ENCODE measurements around the gene TLE3. TPM values are rescaled to one million over a fixed set of nuclear protein-coding genes. Genes with fewer than 3 reads are reported as not detected.

TLE3 gene
- total RNA-seq, 1 donor from 2014 or later = 45.4 TPM

DNA sequence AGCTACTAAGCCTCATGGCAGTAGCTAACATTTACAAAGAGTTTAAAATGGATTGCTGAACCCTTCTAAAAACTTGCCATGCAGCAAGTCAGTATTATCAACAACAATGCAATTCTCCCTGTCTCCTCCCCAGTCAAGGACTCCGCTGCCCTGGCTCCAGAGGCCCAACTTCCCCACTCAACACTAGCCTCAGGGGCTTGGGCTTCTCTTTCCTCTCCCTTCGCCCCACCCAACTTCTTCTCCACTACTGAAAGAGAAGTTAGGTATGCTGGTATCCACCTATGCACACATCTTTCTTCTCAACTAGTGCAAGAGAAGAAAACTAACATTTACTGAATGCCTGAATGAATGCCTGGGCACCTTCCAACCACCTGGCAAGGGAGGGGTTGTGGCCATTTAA lies 30.7 kb downstream of the TLE3 start:
- FAIRE-seq (no peak), DNase-seq (ENCODE audit: low read depth) (no peak)
- H3K4me2 ChIP-seq (ENCODE audit: low read length) = no peak overlapping the region
- peaks cover 10% of the 10 kb centered on the region for H3K4me1 ChIP-seq (ENCODE audit: insufficient read depth, low read length)
- H3K27ac ChIP-seq (ENCODE audit: low read depth, low read length) = no peak overlapping the region
- no peak overlapping the region for H3K4me3 Mint-ChIP-seq (ENCODE audit: unreplicated experiment)
- TF ChIP-seq, protein P1, sequence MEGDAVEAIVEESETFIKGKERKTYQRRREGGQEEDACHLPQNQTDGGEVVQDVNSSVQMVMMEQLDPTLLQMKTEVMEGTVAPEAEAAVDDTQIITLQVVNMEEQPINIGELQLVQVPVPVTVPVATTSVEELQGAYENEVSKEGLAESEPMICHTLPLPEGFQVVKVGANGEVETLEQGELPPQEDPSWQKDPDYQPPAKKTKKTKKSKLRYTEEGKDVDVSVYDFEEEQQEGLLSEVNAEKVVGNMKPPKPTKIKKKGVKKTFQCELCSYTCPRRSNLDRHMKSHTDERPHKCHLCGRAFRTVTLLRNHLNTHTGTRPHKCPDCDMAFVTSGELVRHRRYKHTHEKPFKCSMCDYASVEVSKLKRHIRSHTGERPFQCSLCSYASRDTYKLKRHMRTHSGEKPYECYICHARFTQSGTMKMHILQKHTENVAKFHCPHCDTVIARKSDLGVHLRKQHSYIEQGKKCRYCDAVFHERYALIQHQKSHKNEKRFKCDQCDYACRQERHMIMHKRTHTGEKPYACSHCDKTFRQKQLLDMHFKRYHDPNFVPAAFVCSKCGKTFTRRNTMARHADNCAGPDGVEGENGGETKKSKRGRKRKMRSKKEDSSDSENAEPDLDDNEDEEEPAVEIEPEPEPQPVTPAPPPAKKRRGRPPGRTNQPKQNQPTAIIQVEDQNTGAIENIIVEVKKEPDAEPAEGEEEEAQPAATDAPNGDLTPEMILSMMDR (IDR thresholded peaks at IDR 0.05; ENCODE audit: insufficient read depth, low read depth, low read length) = no peak
- H3K36me3 ChIP-seq (ENCODE audit: insufficient read depth, low read length) = peaks cover 27% of the 10 kb centered on the region
- peaks cover 3% of the 10 kb centered on the region for H3K9me3 Mint-ChIP-seq (ENCODE audit: unreplicated experiment)
- peaks cover 3% of the 10 kb centered on the region for H3K4me1 Mint-ChIP-seq (ENCODE audit: low read depth, unreplicated experiment)
- H3K27ac Mint-ChIP-seq (ENCODE audit: unreplicated experiment) = no peak overlapping the region
- H3K27me3 ChIP-seq (ENCODE audit: insufficient read depth, low read length) = no peaks in the 10 kb centered on the region
- peaks cover 30% of the 10 kb centered on the region for H3K79me2 ChIP-seq (ENCODE audit: insufficient read depth, low read length)
- no peak overlapping the region for H3K9ac ChIP-seq (ENCODE audit: low read length)
- no peak overlapping the region for H3K4me3 ChIP-seq (ENCODE audit: insufficient read depth, low read depth, low read length)
- no peaks in the 10 kb centered on the region for H3K9me3 ChIP-seq (ENCODE audit: insufficient read depth, low read depth, low read length)
- H3K36me3 Mint-ChIP-seq (ENCODE audit: low read depth, unreplicated experiment) = peaks cover 47% of the 10 kb centered on the region
- no peak overlapping the region for H2AFZ ChIP-seq (ENCODE audit: low read depth, low read length)
- H3K27me3 Mint-ChIP-seq (ENCODE audit: low read depth, unreplicated experiment) = peaks cover 3% of the 10 kb centered on the region
- peaks cover 90% of the 10 kb centered on the region for H4K20me1 ChIP-seq (ENCODE audit: insufficient read depth, low read length)

DNA sequence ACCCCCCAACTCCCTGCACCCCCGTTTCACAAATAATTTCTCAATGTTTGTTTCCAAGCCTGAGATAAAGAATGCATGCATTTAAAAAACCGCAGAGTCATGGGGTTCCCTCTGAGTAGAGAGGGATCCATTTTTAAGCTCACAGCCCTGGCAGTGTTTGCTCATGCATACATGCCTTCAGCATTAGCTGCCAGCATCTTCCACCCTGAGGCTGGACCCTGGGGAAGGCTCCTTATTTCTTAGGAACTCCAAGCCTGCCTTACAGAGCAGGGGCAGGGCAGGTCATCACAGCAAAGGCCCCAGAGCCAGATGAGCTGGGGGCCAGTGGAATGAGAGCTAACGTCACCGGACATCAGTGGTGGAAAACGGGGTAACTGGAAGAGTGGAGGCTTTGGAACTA lies 31.3 kb downstream of the TLE3 start:
- TF ChIP-seq, protein P1 (IDR thresholded peaks at IDR 0.05; ENCODE audit: insufficient read depth, low read depth, low read length) = no peak
- TF ChIP-seq EZH2 (IDR thresholded peaks at IDR 0.05; ENCODE audit: insufficient read depth, low read length) = no peak
- peaks cover 16% of the 10 kb centered on the region for H3K4me1 ChIP-seq (ENCODE audit: insufficient read depth, low read length)
- Mint-ChIP-seq H3K27ac (ENCODE audit: unreplicated experiment) (no peak overlapping the region), H3K36me3 (ENCODE audit: low read depth, unreplicated experiment) (peaks cover 42% of the 10 kb centered on the region), H3K27me3 (ENCODE audit: low read depth, unreplicated experiment) (peaks cover 3% of the 10 kb centered on the region), H3K9me3 (ENCODE audit: unreplicated experiment) (peaks cover 3% of the 10 kb centered on the region), H3K4me3 (ENCODE audit: unreplicated experiment) (no peak overlapping the region), H3K4me1 (ENCODE audit: low read depth, unreplicated experiment) (peaks cover 3% of the 10 kb centered on the region)
- peaks cover 90% of the 10 kb centered on the region for H4K20me1 ChIP-seq (ENCODE audit: insufficient read depth, low read length)
- peaks cover 27% of the 10 kb centered on the region for H3K36me3 ChIP-seq (ENCODE audit: insufficient read depth, low read length)
- no peak overlapping the region for H3K4me3 ChIP-seq (ENCODE audit: insufficient read depth, low read depth, low read length)
- H3K27me3 ChIP-seq (ENCODE audit: insufficient read depth, low read length) = no peaks in the 10 kb centered on the region
- DNase-seq (ENCODE audit: low read depth) = no peak
- no peaks in the 10 kb centered on the region for H3K9me3 ChIP-seq (ENCODE audit: insufficient read depth, low read depth, low read length)
- H3K79me2 ChIP-seq (ENCODE audit: insufficient read depth, low read length) = peaks cover 24% of the 10 kb centered on the region
- FAIRE-seq = no peak
- H3K4me2 ChIP-seq (ENCODE audit: low read length) = no peak overlapping the region
- H2AFZ ChIP-seq (ENCODE audit: low read depth, low read length) = no peak overlapping the region
- no peak overlapping the region for H3K27ac ChIP-seq (ENCODE audit: low read depth, low read length)
- H3K9ac ChIP-seq (ENCODE audit: low read length) = no peak overlapping the region

DNA sequence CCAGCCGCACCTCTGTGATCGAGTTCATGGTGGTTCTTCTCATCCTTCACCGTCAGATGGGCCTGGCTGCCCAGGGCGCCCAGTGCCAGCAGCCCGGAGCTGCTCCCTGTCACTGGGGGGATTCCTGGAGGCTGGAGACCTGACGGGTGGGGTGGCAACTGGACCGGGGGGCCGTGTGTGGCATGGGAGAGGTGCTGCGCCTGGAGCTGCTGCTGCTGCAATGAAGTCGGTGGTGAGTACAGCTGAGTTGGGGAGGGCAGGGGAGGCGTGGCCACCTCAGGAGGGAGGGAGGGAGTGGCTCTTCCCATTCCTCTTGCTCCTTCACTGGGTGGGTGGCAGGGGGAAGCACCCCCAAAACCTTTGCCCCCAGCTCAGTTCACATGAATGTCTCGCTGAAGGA lies 31.7 kb downstream of the TLE3 start:
- FAIRE-seq = no peak
- Mint-ChIP-seq H3K9me3 (ENCODE audit: unreplicated experiment) (no peaks in the 10 kb centered on the region), H3K36me3 (ENCODE audit: low read depth, unreplicated experiment) (peaks cover 42% of the 10 kb centered on the region), H3K4me3 (ENCODE audit: unreplicated experiment) (no peak overlapping the region), H3K27me3 (ENCODE audit: low read depth, unreplicated experiment) (peaks cover 3% of the 10 kb centered on the region), H3K4me1 (ENCODE audit: low read depth, unreplicated experiment) (peaks cover 4% of the 10 kb centered on the region), H3K27ac (ENCODE audit: unreplicated experiment) (no peak overlapping the region)
- Histone ChIP-seq H3K79me2 (ENCODE audit: insufficient read depth, low read length) (peaks cover 20% of the 10 kb centered on the region), H3K4me3 (ENCODE audit: insufficient read depth, low read depth, low read length) (no peak overlapping the region), H3K27me3 (ENCODE audit: insufficient read depth, low read length) (no peaks in the 10 kb centered on the region), H3K9ac (ENCODE audit: low read length) (no peak overlapping the region), H3K4me1 (ENCODE audit: insufficient read depth, low read length) (peaks cover 20% of the 10 kb centered on the region), H3K36me3 (ENCODE audit: insufficient read depth, low read length) (peaks cover 27% of the 10 kb centered on the region), H4K20me1 (ENCODE audit: insufficient read depth, low read length) (peaks cover 90% of the 10 kb centered on the region), H2AFZ (ENCODE audit: low read depth, low read length) (no peak overlapping the region), H3K9me3 (ENCODE audit: insufficient read depth, low read depth, low read length) (no peaks in the 10 kb centered on the region), H3K4me2 (ENCODE audit: low read length) (no peak overlapping the region), H3K27ac (ENCODE audit: low read depth, low read length) (no peak overlapping the region)
- TF ChIP-seq EZH2 (IDR thresholded peaks at IDR 0.05; ENCODE audit: insufficient read depth, low read length) = no peak
- TF ChIP-seq, protein P1 (IDR thresholded peaks at IDR 0.05; ENCODE audit: insufficient read depth, low read depth, low read length) = no peak
- DNase-seq (ENCODE audit: low read depth) = no peak

Data from astrocyte (in vitro differentiated cells and primary cell).